ENCODE data around the gene PARD6G. TPM values are rescaled to one million over a fixed set of nuclear protein-coding genes. Genes with fewer than 3 reads are reported as not detected.

The PARD6G gene
- total RNA-seq, 4 donors from 2014 or later: 2.5 to 6.6 (median 3.6) TPM

Other genes starting within 250 kb of the PARD6G start
- 10 to 100 TPM in 2 of 4 donors, 1 to 10 TPM in 2; 2.5 to 20.8 (median 13.6) TPM for gene RBFA, start 213.1 kb downstream of the PARD6G start, total RNA-seq
- gene ADNP2, start 138.3 kb downstream of the PARD6G start, total RNA-seq: 10 to 100 TPM; 18.9 to 26.7 (median 24.0) TPM